KBM-7 (cell line): Measurements from ENCODE around the gene NDUFAB1.
"Not testable (repeated sequence)": the region's sequence is repeated elsewhere in the genome, so short reads cannot be mapped to it uniquely, and the experiment has no call there.

ENCODE experiments used
- DNase-seq: peaks from one replicate; pipeline ENCODE4 v3.0.0-alpha.2; 2015
- in situ Hi-C: fragments of 300-500 bp; cut with MboI; formaldehyde crosslinking; loops from 2 replicates; pipeline ENCODE4 v1.14.3; 2020; ENCODE audit warnings: low sequenced_read_pairs, low pct_unique_long_range_greater_than_20kb, mixed read lengths

Gene NDUFAB1

DNA sequence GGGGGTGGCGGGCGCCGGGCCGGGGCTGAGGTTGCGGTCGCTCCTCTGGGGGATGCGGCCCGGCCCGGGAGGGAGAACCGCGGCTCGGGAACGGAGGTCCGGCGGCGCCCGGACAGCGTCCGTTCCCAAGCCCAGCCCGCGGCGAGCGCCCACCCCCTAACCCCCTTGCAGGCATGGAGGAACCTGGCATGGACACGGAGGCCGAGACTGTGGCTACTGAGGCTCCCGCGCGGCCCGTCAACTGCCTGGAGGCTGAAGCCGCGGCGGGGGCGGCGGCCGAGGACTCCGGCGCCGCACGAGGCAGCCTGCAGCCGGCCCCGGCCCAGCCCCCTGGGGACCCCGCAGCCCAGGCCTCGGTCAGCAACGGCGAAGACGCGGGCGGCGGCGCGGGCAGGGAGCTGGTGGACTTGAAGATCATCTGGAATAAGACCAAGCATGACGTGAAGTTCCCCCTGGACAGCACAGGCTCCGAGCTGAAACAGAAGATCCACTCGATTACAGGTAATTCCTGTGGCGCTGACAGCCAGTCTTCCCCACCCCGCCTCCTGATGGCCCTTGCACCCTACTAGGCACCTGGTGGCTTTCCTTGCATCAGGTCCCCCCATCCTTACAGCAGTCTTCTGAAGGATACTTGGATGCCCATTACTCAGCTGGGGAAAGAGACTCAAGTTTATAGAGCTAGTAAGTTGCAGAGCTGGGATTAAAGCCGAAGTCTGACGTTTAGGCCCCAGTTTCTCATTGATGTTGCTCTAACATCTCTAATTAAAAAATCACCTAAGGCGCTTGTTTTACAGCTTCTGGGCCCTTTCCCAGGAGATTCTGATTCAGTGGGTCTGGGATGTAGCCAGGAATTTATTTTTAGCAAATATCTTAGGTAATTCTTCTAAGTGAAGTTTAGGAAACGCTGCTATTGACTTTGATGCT lies 38.1 kb downstream of the NDUFAB1 start:
- DNase-seq = no peak

DNA sequence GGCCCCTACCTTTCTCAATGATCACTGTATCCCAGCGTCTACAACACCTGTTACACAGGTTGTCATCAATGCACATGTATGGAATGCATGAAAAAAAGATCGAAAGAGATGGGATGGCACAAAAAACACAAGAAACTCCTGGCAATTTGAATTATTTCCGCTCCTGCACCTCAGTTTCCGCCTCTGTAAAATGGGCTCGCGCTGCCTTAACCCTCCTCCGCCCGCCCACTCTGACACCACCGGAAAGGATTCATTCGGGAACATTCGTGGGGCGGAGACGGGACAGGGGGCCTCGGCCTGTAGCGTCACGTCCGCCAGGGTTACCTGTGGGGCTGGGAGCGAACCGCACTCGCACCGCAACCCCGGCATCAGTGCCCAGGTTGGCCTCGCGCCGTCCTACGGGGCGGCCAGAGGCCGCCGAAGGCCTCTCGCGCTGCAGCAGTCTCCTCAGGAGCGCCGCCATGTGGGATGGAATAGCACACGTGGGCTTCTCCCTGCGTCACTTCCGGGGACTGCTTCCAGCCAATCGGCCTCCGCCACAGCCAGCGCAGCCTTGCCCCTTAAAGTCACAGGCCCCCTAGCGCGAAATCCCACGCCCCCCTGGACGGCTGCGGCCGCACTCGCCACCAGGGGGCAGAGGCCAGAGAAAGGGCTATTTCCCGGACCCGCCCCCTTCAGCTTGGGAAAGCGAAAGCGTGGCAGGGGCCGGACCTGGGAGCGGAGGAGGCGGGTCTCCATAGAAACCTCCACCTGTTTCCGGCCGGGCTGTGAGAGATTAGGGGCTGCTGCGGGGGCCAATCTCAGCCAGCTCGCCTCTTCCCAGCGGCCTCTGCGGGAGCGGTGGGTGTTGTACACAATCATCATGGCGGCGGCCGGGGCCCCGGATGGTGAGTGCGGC lies 39.0 kb downstream of the NDUFAB1 start, which contains the start of the genes EARS2 and UBFD1:
Gene EARS2, minus strand, starts transcription at position 470 of the 898 bp plus-strand sequence. Its CDS starts 7 bp downstream, at position 463.
Gene UBFD1, plus strand, starts transcription at position 847 of the 898 bp plus-strand sequence. Its CDS starts 16 bp downstream, at position 863.
- in situ Hi-C loops = no loop called here
- peak; percentile 100 for DNase-seq

More for the DNA sequence above, 38.1 kb downstream of the NDUFAB1 start:
- in situ Hi-C loops = no loop called here

DNA sequence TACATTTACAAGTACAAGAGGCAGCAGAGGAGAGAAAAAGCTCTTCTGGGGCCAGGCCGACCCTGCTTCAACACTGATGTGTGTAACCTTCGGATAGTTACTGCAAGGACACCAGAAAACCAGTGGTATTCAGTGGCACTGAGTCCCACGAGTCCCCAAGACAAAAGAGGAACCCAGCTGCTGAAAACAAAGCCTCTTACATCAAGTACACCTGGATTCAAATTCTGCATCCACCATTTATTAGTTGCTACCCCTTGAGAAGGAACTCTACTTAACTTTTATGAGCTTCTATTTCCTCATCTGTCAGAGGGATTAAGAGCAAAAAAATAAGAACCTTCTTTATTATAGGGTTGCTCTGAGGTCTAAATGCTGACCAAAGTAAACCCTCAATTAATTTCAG lies 41.6 kb downstream of the NDUFAB1 start:
- in situ Hi-C loops = no loop called here

DNA sequence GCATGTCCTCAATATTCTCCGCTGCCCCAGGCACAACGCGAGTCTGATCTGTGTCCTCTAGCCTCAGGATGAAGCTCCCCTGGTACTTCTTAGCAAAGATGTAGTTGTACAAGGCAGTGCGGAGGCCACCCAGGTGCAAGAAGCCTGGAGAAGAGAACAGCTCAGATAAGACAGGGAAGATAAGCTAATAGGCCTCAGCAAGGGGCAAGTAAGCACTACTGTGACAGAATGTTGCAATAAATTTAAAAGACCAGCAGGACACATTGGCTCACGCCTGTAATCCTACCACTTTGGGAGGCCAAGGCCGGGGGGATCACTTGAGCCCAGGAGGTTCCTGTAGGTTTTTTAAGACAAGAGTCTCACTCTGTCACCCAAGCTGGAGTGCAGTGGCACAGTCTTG lies 44.0 kb downstream of the NDUFAB1 start:
- in situ Hi-C loops = no loop called here

More for the DNA sequence above, 41.6 kb downstream of the NDUFAB1 start:
- peak; percentile 6 for DNase-seq

DNA sequence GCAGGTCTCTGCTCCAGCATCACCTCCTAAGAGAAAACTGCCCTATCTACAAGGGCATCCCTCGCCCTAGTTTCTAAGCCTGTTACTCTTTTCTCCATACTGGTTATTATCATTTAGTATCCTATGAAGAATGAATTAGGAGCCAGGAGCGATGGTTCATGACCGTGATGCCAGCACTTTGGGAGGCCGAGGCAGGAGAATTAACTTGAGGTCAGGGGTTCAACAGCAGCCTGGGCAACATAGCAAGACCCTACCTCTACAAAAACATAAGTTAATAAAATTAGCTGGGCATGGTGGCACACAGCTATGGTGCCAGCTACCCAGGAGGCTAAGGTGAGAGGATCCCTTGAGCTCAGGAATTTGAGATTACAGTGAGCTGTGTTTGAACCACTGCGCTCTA lies 46.2 kb downstream of the NDUFAB1 start:
- DNase-seq = no peak
- in situ Hi-C loops = no loop called here

More for the DNA sequence above, 44.0 kb downstream of the NDUFAB1 start:
- DNase-seq = no peak

DNA sequence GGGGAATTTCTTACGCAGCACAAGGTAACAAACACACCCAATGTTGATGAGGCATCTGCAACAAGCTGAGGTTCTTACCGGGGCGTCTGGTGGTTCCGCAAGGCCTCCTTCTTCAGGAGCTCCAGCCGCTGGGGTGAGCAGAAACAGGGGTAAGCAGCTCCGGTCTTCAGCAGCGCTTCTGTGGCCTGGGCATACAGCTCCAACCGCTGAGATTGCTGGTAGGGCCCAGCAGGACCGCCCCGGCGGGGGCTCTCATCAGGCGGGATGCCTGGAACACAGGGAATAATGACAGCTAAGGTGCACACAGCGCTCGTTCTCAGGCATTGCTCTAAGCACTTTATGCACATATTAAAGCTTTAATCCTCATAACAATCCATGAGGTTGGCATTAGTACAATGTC lies 51.7 kb downstream of the NDUFAB1 start:
- DNase-seq = no peak
- in situ Hi-C loops = no loop called here

DNA sequence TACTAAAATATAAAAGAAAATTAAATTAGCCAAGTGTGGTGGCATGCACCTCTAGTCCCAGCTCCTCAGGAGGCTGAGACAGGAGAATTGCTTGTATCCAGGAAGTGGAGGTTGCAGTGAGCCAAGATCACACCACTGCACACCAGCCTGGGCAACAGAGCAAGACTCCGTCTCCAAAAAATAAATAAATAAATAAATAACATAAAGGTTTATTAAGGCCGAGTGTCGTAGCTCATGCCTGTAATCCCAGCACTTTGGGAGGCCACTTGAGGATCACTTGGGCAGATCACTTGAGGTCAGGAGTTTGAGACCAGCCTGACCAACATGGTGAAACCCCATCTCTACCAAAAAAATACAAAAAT lies 55.3 kb downstream of the NDUFAB1 start:
- in situ Hi-C loops = not testable (repeated sequence)

DNA sequence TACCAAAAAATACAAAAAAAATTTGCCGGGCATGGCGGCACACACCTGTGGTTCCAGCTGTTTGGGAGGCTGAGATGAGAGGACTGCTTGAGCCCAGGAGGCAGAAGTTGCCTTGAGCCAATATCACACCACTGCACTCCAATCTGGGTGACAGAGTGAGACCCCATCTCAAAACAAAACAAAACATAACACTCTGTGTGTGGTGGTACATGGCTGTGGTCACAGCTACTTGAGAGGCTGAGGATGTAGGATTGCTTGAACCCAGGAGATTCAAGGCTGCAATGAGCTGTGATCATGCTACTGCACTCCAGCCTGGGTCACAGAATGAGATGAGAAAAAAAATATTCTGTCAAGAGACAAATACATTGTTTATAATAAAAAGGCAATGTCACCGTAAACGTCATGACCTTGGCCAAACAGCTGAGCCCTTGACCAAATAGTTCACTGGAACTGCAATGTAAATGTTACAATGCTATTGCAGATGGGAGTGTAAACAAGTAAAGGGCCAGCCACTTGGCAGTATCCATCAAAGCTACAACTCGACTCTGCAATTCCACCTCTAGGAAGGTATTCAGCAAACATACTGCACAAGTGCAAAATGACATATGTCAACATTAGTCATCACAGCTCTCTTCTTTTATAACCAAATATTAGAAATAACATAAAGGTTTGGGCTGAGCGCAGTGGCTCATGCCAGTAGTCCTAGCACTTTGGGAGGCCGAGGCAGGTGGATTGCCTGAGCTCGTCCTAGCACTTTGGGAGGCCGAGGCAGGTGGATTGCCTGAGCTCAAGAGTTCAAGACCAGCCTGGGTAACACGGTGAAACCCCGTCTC lies 55.9 kb downstream of the NDUFAB1 start:
- in situ Hi-C loops = no loop called here
- DNase-seq = no peak

More for the DNA sequence above, 55.3 kb downstream of the NDUFAB1 start:
- not testable (repeated sequence) for DNase-seq

DNA sequence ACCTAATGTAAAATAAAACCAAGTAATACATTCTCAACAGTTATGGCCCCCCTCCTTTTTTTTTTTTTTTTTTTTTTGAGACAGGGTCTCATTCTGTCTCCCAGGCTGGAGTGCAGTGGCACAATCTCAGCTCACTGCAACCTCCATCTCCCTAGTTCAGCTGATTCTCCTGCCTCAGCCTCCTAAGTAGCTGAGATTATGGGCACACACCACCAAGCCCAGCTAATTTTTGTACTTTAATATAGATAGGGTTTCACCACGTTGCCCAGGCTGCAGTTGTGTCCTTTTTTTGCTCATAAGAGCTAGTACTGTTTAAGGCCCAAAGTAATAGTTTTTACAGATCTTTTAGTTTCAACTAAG lies 57.2 kb downstream of the NDUFAB1 start:
- DNase-seq = no peak
- in situ Hi-C loops = no loop called here

DNA sequence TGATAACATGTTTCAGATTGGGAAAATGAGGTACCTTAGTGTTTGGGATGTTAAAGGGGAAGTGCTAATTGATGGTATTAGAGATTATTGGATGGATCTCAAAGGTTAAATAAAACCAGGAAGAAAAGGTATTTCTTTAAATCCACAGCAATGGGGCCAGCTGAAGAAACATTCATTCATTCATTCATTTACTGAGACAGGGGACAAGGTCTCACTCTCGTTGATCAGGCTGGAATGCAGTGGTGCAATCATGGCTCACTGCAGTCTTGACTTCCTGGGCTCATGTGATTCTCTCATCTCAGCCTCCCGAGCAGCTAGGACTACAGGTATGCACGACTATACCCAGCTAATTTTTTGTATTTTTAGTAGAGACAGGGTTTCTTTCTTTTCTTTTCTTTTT lies 58.7 kb downstream of the NDUFAB1 start:
- in situ Hi-C loops = no loop called here
- DNase-seq = no peak

DNA sequence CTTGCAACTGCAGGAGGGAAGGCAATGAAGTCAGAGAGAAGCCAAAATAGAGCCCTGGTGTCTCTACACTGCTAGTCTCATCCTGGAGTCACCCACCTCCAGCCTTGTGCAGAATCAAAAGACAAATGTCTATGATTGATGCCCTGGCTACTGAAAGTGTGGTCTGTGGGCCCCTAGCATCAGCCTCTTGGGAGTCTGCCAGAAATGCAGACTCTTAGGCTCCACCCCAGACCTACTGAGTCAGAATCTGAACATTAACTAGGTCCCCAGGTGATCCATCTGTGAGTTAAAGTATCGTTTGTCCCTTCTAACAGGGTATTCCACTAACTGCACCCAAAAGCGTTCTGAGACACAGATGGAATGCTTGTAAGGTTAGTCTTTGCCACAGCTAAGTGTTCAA lies 60.2 kb downstream of the NDUFAB1 start:
- in situ Hi-C loops = no loop called here
- DNase-seq = no peak

DNA sequence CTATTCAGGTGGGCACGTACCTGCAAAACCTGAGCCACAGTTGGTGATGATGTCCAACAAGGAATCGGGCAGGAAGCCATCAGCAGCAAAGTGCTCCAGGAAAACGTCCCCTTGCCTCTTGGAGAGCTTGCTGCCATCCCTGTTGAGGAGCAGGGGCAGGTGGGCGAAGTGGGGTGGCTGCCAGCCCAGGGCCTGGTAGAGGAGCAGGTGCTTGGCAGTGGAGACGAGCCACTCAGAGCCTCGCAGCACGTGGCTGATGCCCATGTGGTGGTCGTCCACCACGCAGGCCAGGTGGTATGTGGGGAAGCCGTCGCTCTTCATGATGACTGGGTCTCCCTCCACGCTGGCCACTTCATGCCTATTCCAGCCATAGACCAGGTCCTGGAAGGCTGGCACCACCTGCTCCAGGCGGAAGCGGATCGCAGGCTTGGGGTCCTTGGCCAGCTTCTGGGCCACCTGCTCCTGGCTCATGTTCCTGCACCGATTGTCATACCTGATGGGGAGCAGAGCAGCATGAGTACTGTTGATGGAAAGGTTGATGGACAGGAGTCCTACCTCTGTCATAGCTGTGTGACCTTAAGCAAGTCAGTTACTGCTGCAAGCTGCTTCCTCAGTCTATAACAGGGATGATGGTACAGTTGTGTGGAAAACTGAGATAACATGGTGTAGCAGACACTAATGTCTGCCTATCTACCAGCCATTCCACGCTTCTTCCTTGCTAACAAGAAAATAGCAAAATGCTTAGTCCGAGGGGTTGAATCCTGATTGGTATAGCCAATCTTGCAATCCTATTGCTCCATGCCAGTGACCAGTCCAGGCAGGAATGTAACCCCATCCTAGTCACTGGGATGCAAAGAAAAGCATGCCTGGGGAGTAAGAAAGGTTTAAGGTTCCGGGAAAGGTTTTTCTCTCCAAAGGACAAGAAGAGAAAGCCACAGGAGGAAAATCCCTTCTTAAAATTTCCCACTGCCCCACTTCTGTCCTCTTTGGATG lies 61.0 kb downstream of the NDUFAB1 start:
- in situ Hi-C loops = no loop called here
- DNase-seq = no peak

DNA sequence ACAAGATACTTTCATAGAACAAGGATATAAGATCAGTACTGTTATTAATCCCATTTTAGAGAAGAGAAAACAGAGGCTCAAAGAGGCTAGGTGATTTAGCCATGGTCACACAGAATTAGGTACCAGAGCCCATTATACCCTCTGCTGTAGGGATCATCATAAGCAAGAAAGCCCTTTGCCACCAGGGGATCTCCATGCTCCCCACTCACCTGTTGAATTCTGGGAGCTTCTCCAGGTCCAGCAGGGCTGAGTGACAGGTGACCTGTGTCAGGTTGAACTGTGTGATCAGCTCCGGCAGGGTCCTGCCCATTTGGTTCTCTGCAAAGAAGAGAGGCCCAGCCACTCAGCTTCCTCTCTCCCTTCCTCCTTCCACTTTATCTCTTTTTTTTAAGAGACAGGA lies 63.7 kb downstream of the NDUFAB1 start:
- no peak for DNase-seq
- in situ Hi-C loops = no loop called here
